Panc1 (cell line): ENCODE measurements around the gene SFN. TPM values are rescaled to one million over a fixed set of nuclear protein-coding genes. Genes with fewer than 3 reads are reported as not detected.

Source experiments
- ATAC-seq: fragments of 200-7000 bp; cut with Tn5 transposase; 2 replicates; pipeline ENCODE4 v1.9.1; 2020; ENCODE audit warnings: mild to moderate bottlenecking, moderate library complexity
- BruUV-seq: library from RNA; stranded (reverse); fragments of 400-500 nt; replicated peaks from 2 replicates; lab custom pipeline; 2021; lab: Mats Ljungman, UMichigan
- CTCF ChIA-PET: fragments of 300-600 bp; sonication (Branson Sonifier 250); formaldehyde crosslinking; loops from one replicate; lab custom pipeline; 2022; ENCODE audit warnings: antibody characterized with exemption; lab: Charles Lee
- POLR2A ChIA-PET: fragments of 300-600 bp; sonication (Branson Sonifier 250); formaldehyde crosslinking; loops from one replicate; lab custom pipeline; 2022; ENCODE audit warnings: antibody characterized with exemption; lab: Charles Lee
- DNase-seq: peaks from one replicate; pipeline ENCODE4 v3.0.0-alpha.2; 2010; ENCODE audit warnings: low read depth, low spot score
- H3K27ac ChIP-seq: 2 replicates; pipeline ENCODE4 v1.5.1; 2011; ENCODE audit warnings: mild to moderate bottlenecking, low read length, inconsistent platforms
- H3K27me3 ChIP-seq: fragments of 200-500 bp; sonication (Bioruptor generic); 2 replicates; pipeline ENCODE4 v1.6.0; 2014; ENCODE audit warnings: low read length, inconsistent platforms; ENCODE audit not compliant: control insufficient read depth, insufficient read depth
- H3K36me3 ChIP-seq: fragments of 200-500 bp; sonication (Bioruptor generic); 2 replicates; pipeline ENCODE4 v1.5.1; 2014; ENCODE audit warnings: inconsistent platforms, mild to moderate bottlenecking, low read length, moderate library complexity; ENCODE audit not compliant: control insufficient read depth, insufficient read depth
- H3K4me1 ChIP-seq: 2 replicates; pipeline ENCODE4 v1.5.1; 2011; ENCODE audit warnings: inconsistent platforms, mild to moderate bottlenecking, low read length, moderate library complexity; ENCODE audit not compliant: control insufficient read depth, insufficient read depth
- H3K4me3 ChIP-seq, 2 experiments: 2 replicates each; pipeline ENCODE4 v1.5.1; 2011 to 2012; ENCODE audit warnings: low read depth in 2 of 2, low read length in 2 of 2, mild to moderate bottlenecking in 2 of 2, inconsistent platforms in 1 of 2, moderate library complexity in 1 of 2
- H3K9me3 ChIP-seq: fragments of 200-500 bp; sonication (Bioruptor generic); 2 replicates; pipeline ENCODE4 v1.5.1; 2014; ENCODE audit warnings: low read depth, mild to moderate bottlenecking, inconsistent platforms, low read length, moderate library complexity; ENCODE audit not compliant: control insufficient read depth, insufficient read depth
- POLR2AphosphoS5 ChIP-seq: IDR thresholded peaks from 2 replicates; pipeline ENCODE4 v1.6.1; 2012; ENCODE audit warnings: mild to moderate bottlenecking, low read depth, low read length, moderate library complexity
- SIN3A ChIP-seq: IDR thresholded peaks from 2 replicates; pipeline ENCODE4 v1.6.1; 2012; ENCODE audit warnings: low read depth, mild to moderate bottlenecking, low read length, moderate library complexity, borderline replicate concordance; ENCODE audit not compliant: insufficient read depth
- TCF7L2 ChIP-seq: IDR thresholded peaks from 2 replicates; pipeline ENCODE4 v1.6.1; 2011; ENCODE audit warnings: mild to moderate bottlenecking, low read depth, low read length, inconsistent platforms
- in situ Hi-C: cut with HindIII; loops from 2 replicates; pipeline ENCODE4 v1.10.0; 2016; ENCODE audit warnings: low sequenced_read_pairs, low pct_unique_long_range_greater_than_20kb
- intact Hi-C: fragments of 100-400 bp; cut with micrococcal nuclease; formaldehyde crosslinking; loops from one replicate; pipeline ENCODE4 v1.10.0; 2022; ENCODE audit not compliant: unreplicated experiment
- total RNA-seq: library from RNA; stranded (reverse); gene quantifications from one replicate; pipeline ENCODE4 v1.2.1, GENCODE V29; 2021; ENCODE audit not compliant: unreplicated experiment
- TF ChIP-seq, protein P1 (sequence below), 2 experiments: IDR thresholded peaks; 2 replicates each; pipeline ENCODE4 v1.6.1; 2011 to 2012; ENCODE audit warnings: low read depth in 2 of 2, control low read depth in 1 of 2, low read length in 1 of 2, mild to moderate bottlenecking in 1 of 2, moderate library complexity in 1 of 2; ENCODE audit not compliant: insufficient read depth in 1 of 2
- TF ChIP-seq, protein P2 (sequence below): fragments of 450-650 bp; IDR thresholded peaks from 2 replicates; pipeline ENCODE4 v1.5.1; 2017; ENCODE audit warnings: mild to moderate bottlenecking

Gene SFN
- total RNA-seq, 1 experiment from 2014 or later: 188 TPM

DNA sequence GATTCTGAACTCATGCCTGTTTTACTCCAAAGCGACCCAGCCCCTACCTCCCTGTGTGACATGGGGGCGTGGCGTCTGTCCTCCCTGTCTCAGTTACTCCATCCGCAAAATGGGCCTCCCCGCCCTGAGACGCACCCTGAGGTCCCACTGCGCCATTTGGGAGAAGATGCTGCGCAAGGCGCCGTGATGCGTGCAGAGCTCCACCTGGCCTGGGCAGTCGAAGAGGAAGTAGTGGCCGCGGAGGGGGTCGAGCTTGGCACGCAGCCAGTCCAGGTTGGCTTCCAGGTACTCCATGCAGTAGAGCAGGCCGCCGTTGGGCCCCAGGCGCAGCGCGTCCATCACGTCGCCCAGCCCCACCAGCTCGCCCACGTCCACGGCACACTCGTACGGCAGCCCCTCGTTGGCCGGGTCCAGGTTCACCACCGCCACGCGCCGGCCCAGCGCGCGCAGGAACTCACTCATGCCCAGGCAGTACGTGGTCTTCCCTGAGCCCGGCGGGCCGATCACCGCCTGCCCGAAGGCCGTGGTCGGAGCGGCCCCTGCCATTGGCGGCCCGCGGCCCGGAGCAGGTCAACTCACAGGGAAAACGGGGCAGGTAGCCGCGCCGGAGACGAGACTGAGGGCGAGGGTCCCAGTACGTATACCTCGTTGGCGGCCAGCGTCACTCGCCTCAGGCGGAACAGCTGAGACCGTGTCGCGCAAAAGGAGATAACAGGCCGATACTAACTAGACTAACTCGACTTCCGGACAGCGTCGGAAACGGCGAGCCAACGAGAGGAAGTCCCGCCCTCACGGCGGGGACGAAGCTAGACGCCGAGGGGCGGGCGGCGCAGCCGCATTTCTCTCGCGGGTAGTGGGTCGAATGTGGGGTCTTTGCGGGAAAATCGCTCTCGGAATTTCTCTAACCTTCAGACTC lies 26.9 kb downstream of the SFN start, which contains the start of gene GPN2:
TSS of gene GPN2 (minus strand) at position 733 of the 916 bp plus-strand sequence. CDS start at position 546, 187 bp downstream.
- in situ Hi-C loops (no loop called here), intact Hi-C loops (no loop called here)
- peak within 1 kb of the TSS; percentile 95 for H3K27ac ChIP-seq
- no peak for DNase-seq
- peak; percentile 95 for ATAC-seq
- H3K27me3 ChIP-seq: no peaks in the 10 kb centered on the region
- POLR2A ChIA-PET: interaction anchor here (0.6 kb wide), 4 partner anchors 19 to 718 kb away, joined by 4 to 13 read pairs (median 5); no protein-coding TSS in a partner anchor
- H3K4me3 ChIP-seq: peak within 1 kb of the TSS; percentile 82 to 95
- TF ChIP-seq TCF7L2 (no peak), POLR2AphosphoS5 (peak; percentile 98), SIN3A (peak; percentile 59; the same call in 1 of the 2 replicates)
- TF ChIP-seq, protein P1, sequence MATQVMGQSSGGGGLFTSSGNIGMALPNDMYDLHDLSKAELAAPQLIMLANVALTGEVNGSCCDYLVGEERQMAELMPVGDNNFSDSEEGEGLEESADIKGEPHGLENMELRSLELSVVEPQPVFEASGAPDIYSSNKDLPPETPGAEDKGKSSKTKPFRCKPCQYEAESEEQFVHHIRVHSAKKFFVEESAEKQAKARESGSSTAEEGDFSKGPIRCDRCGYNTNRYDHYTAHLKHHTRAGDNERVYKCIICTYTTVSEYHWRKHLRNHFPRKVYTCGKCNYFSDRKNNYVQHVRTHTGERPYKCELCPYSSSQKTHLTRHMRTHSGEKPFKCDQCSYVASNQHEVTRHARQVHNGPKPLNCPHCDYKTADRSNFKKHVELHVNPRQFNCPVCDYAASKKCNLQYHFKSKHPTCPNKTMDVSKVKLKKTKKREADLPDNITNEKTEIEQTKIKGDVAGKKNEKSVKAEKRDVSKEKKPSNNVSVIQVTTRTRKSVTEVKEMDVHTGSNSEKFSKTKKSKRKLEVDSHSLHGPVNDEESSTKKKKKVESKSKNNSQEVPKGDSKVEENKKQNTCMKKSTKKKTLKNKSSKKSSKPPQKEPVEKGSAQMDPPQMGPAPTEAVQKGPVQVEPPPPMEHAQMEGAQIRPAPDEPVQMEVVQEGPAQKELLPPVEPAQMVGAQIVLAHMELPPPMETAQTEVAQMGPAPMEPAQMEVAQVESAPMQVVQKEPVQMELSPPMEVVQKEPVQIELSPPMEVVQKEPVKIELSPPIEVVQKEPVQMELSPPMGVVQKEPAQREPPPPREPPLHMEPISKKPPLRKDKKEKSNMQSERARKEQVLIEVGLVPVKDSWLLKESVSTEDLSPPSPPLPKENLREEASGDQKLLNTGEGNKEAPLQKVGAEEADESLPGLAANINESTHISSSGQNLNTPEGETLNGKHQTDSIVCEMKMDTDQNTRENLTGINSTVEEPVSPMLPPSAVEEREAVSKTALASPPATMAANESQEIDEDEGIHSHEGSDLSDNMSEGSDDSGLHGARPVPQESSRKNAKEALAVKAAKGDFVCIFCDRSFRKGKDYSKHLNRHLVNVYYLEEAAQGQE (IDR thresholded peaks at IDR 0.05; ENCODE audit: insufficient read depth in 1 of 2, low read depth in 2 of 2, low read length in 1 of 2): 0 out of 4 replicates have a peak, but pooled peaks of 1 of the 2 experiments have one; percentile 37
- TF ChIP-seq, protein P2, sequence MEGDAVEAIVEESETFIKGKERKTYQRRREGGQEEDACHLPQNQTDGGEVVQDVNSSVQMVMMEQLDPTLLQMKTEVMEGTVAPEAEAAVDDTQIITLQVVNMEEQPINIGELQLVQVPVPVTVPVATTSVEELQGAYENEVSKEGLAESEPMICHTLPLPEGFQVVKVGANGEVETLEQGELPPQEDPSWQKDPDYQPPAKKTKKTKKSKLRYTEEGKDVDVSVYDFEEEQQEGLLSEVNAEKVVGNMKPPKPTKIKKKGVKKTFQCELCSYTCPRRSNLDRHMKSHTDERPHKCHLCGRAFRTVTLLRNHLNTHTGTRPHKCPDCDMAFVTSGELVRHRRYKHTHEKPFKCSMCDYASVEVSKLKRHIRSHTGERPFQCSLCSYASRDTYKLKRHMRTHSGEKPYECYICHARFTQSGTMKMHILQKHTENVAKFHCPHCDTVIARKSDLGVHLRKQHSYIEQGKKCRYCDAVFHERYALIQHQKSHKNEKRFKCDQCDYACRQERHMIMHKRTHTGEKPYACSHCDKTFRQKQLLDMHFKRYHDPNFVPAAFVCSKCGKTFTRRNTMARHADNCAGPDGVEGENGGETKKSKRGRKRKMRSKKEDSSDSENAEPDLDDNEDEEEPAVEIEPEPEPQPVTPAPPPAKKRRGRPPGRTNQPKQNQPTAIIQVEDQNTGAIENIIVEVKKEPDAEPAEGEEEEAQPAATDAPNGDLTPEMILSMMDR: no peak
- peaks cover 20% of the 10 kb centered on the region for H3K36me3 ChIP-seq
- BruUV-seq: no TSS peak
- H3K9me3 ChIP-seq: no peaks in the 10 kb centered on the region
- peaks cover 17% of the 10 kb centered on the region for H3K4me1 ChIP-seq
- CTCF ChIA-PET: interaction anchor here (0.6 kb wide), 1 partner anchor 77 kb away, joined by 7 read pairs; no protein-coding TSS in a partner anchor

DNA sequence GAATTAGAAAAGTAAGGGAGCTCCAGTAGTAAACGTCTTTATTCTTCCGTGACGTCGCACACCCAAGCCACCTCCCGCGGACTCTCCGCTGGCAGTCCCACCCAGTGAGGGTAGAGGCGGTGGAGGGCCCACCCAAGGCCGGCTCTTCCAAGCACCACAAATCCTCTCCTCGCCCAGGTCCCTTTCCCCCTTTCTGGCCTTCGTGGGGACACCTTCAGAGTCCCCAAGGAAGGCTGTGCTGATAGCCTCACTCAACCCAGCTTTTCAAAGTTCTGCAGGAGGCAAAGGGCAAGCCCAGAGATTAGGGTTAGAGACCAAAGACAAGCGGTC lies 27.5 kb downstream of the SFN start:
- peaks cover 17% of the 10 kb centered on the region for H3K4me1 ChIP-seq
- H3K27ac ChIP-seq: peak overlapping the region; percentile 95
- H3K4me3 ChIP-seq: peak overlapping the region; percentile 82 to 95
- ChIA-PET POLR2A (interaction anchor here (0.6 kb wide), 3 partner anchors 124 to 718 kb away, joined by 4 to 13 read pairs (median 6); no protein-coding TSS in a partner anchor), CTCF (no interaction called here)
- in situ Hi-C loops (no loop called here), intact Hi-C loops (no loop called here)
- BruUV-seq: no TSS peak
- DNase-seq (no peak), ATAC-seq (peak; percentile 73)
- H3K9me3 ChIP-seq: no peaks in the 10 kb centered on the region
- H3K27me3 ChIP-seq: no peaks in the 10 kb centered on the region
- TF ChIP-seq, protein P2: no peak
- peaks cover 20% of the 10 kb centered on the region for H3K36me3 ChIP-seq
